T-helper 2 cell treated with Interferon-gamma antibody and Interleukin-4, amounts not matched to agents 5 μg/mL and 100 μg/mL, for 36 hours (primary cell): Measurements from ENCODE around the gene VAMP1.

Experiments used
- DNase-seq: peaks from one replicate; pipeline ENCODE4 v3.0.0; 2021; ENCODE audit warnings: low spot score
- H3K27ac Mint-ChIP-seq: one replicate; pipeline ENCODE4 v1.8.0; 2021; ENCODE audit warnings: mild to moderate bottlenecking, mixed read lengths
- H3K27me3 Mint-ChIP-seq: one replicate; pipeline ENCODE4 v1.8.0; 2021; ENCODE audit warnings: low read depth, mixed read lengths
- H3K36me3 Mint-ChIP-seq: one replicate; pipeline ENCODE4 v1.8.0; 2021; ENCODE audit warnings: low read depth, mixed read lengths
- H3K4me1 Mint-ChIP-seq: one replicate; pipeline ENCODE4 v1.8.0; 2021; ENCODE audit warnings: low read depth, mixed read lengths
- H3K4me3 Mint-ChIP-seq: one replicate; pipeline ENCODE4 v1.8.0; 2022; ENCODE audit warnings: mild to moderate bottlenecking, moderate library complexity, mixed read lengths
- H3K9me3 Mint-ChIP-seq: one replicate; pipeline ENCODE4 v1.8.0; 2021; ENCODE audit warnings: mixed read lengths

Gene VAMP1

GRCh38 chr12:6451348-6452244 lies 18.9 kb downstream of the VAMP1 start, which contains the start of gene TAPBPL:
TSS of gene TAPBPL (plus strand) at chr12:6452042. CDS start at chr12:6452249, 207 bp downstream.
- Mint-ChIP-seq H3K27ac (peak within 1 kb of the TSS; percentile 99), H3K27me3 (no peaks in the 10 kb centered on the region), H3K4me1 (peaks cover 58% of the 10 kb centered on the region), H3K4me3 (peak within 1 kb of the TSS; percentile 100), H3K9me3 (no peaks in the 10 kb centered on the region), H3K36me3 (peaks cover 68% of the 10 kb centered on the region)
- DNase-seq: peak; percentile 80

- H3K36me3 Mint-ChIP-seq: peaks cover 64% of the 10 kb centered on the region
- peaks cover 61% of the 10 kb centered on the region for H3K4me1 Mint-ChIP-seq
- DNase-seq: no peak
- peak overlapping the region; percentile 100 for H3K4me3 Mint-ChIP-seq
- H3K27me3 Mint-ChIP-seq: no peaks in the 10 kb centered on the region
- peak overlapping the region; percentile 99 for H3K27ac Mint-ChIP-seq
- no peaks in the 10 kb centered on the region for H3K9me3 Mint-ChIP-seq
Measured at GRCh38 chr12:6450869-6451347, 19.6 kb downstream of the VAMP1 start.

- Mint-ChIP-seq H3K4me3 (peak overlapping the region; percentile 100), H3K4me1 (peaks cover 65% of the 10 kb centered on the region), H3K27ac (peak overlapping the region; percentile 99), H3K9me3 (no peaks in the 10 kb centered on the region), H3K27me3 (no peaks in the 10 kb centered on the region), H3K36me3 (peaks cover 66% of the 10 kb centered on the region)
- DNase-seq: no peak
Measured at GRCh38 chr12:6450091-6450868, 20.2 kb downstream of the VAMP1 start.

- no peaks in the 10 kb centered on the region for H3K9me3 Mint-ChIP-seq
- H3K4me3 Mint-ChIP-seq: peak within 1 kb of the TSS; percentile 93
- no peaks in the 10 kb centered on the region for H3K27me3 Mint-ChIP-seq
- peaks cover 49% of the 10 kb centered on the region for H3K4me1 Mint-ChIP-seq
- H3K27ac Mint-ChIP-seq: peak within 1 kb of the TSS; percentile 89
- DNase-seq: no peak
- H3K36me3 Mint-ChIP-seq: peaks cover 21% of the 10 kb centered on the region
Measured at GRCh38 chr12:6444704-6445688, 25.5 kb downstream of the VAMP1 start, which contains the start of gene CD27. TSS of gene CD27 (plus strand) at chr12:6444955. CDS start at chr12:6445096, 141 bp downstream.

- Mint-ChIP-seq H3K4me3 (peak overlapping the region; percentile 93), H3K27ac (peak overlapping the region; percentile 89), H3K27me3 (no peaks in the 10 kb centered on the region), H3K9me3 (no peaks in the 10 kb centered on the region), H3K4me1 (peaks cover 47% of the 10 kb centered on the region), H3K36me3 (peaks cover 21% of the 10 kb centered on the region)
- DNase-seq: no peak
Measured at GRCh38 chr12:6444031-6444430, 26.4 kb downstream of the VAMP1 start.

GRCh38 chr12:6443361-6443983 lies 27.0 kb downstream of the VAMP1 start:
- H3K27ac Mint-ChIP-seq: peak overlapping the region; percentile 89
- H3K9me3 Mint-ChIP-seq: no peaks in the 10 kb centered on the region
- peak overlapping the region; percentile 93 for H3K4me3 Mint-ChIP-seq
- H3K27me3 Mint-ChIP-seq: no peaks in the 10 kb centered on the region
- peaks cover 50% of the 10 kb centered on the region for H3K4me1 Mint-ChIP-seq
- peaks cover 21% of the 10 kb centered on the region for H3K36me3 Mint-ChIP-seq
- no peak for DNase-seq

- H3K9me3 Mint-ChIP-seq: no peaks in the 10 kb centered on the region
- peaks cover 46% of the 10 kb centered on the region for H3K4me1 Mint-ChIP-seq
- no peak overlapping the region for H3K4me3 Mint-ChIP-seq
- DNase-seq: no peak
- peaks cover 16% of the 10 kb centered on the region for H3K36me3 Mint-ChIP-seq
- H3K27me3 Mint-ChIP-seq: no peaks in the 10 kb centered on the region
- peak overlapping the region; percentile 18 for H3K27ac Mint-ChIP-seq
Measured at GRCh38 chr12:6442836-6443235, 27.6 kb downstream of the VAMP1 start.

GRCh38 chr12:6440391-6440790 lies 30.1 kb downstream of the VAMP1 start:
- Mint-ChIP-seq H3K27ac (no peak overlapping the region), H3K36me3 (peaks cover 6% of the 10 kb centered on the region), H3K27me3 (no peaks in the 10 kb centered on the region), H3K9me3 (no peaks in the 10 kb centered on the region), H3K4me3 (no peak overlapping the region), H3K4me1 (peaks cover 27% of the 10 kb centered on the region)
- no peak for DNase-seq

GRCh38 chr12:6438345-6438744 lies 32.1 kb downstream of the VAMP1 start:
- no peaks in the 10 kb centered on the region for H3K36me3 Mint-ChIP-seq
- H3K9me3 Mint-ChIP-seq: no peaks in the 10 kb centered on the region
- DNase-seq: no peak
- H3K4me1 Mint-ChIP-seq: peaks cover 26% of the 10 kb centered on the region
- H3K27ac Mint-ChIP-seq: no peak overlapping the region
- H3K27me3 Mint-ChIP-seq: no peaks in the 10 kb centered on the region
- no peak overlapping the region for H3K4me3 Mint-ChIP-seq

GRCh38 chr12:6437586-6437985 lies 32.9 kb downstream of the VAMP1 start:
- Mint-ChIP-seq H3K4me1 (peaks cover 26% of the 10 kb centered on the region), H3K9me3 (no peaks in the 10 kb centered on the region), H3K27ac (no peak overlapping the region), H3K36me3 (no peaks in the 10 kb centered on the region), H3K27me3 (no peaks in the 10 kb centered on the region), H3K4me3 (no peak overlapping the region)
- no peak for DNase-seq

GRCh38 chr12:6435961-6436715 lies 34.3 kb downstream of the VAMP1 start:
- Mint-ChIP-seq H3K27ac (no peak overlapping the region), H3K9me3 (no peaks in the 10 kb centered on the region), H3K4me1 (peaks cover 30% of the 10 kb centered on the region), H3K27me3 (no peaks in the 10 kb centered on the region), H3K4me3 (no peak overlapping the region), H3K36me3 (no peaks in the 10 kb centered on the region)
- DNase-seq: no peak
